ENCODE data around the gene ZNF22. TPM values are rescaled to one million over a fixed set of nuclear protein-coding genes. Genes with fewer than 3 reads are reported as not detected.

The ZNF22 gene
- total and polyA plus RNA-seq, 12 donors: 8.0 to 28.7 (median 13.2) TPM

DNA sequence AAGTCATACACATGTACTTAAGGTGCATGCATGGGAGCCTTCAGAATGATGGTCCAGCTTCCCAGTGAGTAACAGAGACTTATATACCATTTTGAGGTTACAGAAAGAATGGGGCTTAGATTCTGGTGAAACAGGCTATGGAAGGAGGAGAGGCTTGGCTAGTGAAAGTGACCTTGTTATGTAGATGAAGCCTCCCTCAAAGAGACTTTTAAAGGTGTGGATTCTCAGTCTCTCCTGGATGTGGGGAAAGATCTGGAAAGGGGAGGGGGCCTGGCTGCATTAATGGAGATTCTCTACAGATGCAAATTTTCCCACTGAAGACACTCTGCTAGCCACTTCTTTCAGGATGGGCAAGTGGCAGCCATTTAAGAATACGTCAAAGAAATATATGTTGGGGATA is 35.6 kb upstream of the ZNF22 start:
- no peak for DNase-seq
- WGBS, 4 donors: 94 to 97% (median 96%) methylated on average over 1 of the region's 1 CpG
- no peaks in the 10 kb centered on the region for H3K27me3 ChIP-seq
- TF ChIP-seq CTCF (IDR thresholded peaks at IDR 0.05) (no peak), POLR2A (IDR thresholded peaks at IDR 0.05) (no peak)
- no peaks in the 10 kb centered on the region for H3K9me3 ChIP-seq (replicated peaks in 1 of 3)
- no peaks in the 10 kb centered on the region for H3K36me3 ChIP-seq (replicated peaks in 1 of 2)
- H3K27ac ChIP-seq: peak overlapping the region in 2 of 5 donors; percentile 4 to 80
- H3K4me3 ChIP-seq: no peak overlapping the region
- intact Hi-C loops (cut with DNase I): no loop called here
- H3K4me1 ChIP-seq (replicated peaks in 1 of 2): peaks cover 11 to 54% of the 10 kb centered on the region in 2 donors

DNA sequence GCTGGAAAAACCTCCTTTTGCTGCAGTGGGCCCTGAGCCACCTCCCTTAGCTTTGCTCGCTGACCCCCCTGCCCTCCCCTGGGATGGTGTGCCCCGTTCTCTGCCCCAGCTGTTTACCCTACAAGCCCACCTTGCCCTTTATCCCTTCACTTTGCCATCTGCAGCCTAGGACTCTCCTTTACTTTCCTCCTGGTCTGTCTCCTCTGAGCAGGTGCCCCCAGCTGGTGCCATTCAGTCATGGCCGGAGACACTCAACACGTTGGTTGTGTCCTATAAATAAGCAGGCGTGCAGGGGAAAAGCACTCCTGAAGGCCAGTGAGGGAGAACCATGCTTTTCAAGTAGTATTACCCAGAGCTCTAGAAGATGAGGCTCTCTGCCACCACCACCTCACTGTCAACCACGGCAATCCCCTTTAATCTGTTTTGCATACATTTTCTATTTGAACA is 35.0 kb upstream of the ZNF22 start:
- intact Hi-C loops (cut with DNase I): no loop called here
- peaks cover 0 to 2% of the 10 kb centered on the region in 2 donors for H3K36me3 ChIP-seq (replicated peaks in 1 of 2)
- 82 to 92% (median 86%) methylated on average over 6 of the region's 6 CpGs for WGBS, 4 donors
- H3K4me1 ChIP-seq (replicated peaks in 1 of 2): peaks cover 8 to 49% of the 10 kb centered on the region in 2 donors
- no peaks in the 10 kb centered on the region for H3K27me3 ChIP-seq
- no peaks in the 10 kb centered on the region for H3K9me3 ChIP-seq (replicated peaks in 1 of 3)
- DNase-seq: peak in 2 of 7 donors; percentile 12 to 49
- TF ChIP-seq POLR2A (IDR thresholded peaks at IDR 0.05) (no peak), CTCF (IDR thresholded peaks at IDR 0.05) (no peak)
- no peak overlapping the region for H3K4me3 ChIP-seq
- H3K27ac ChIP-seq: peak overlapping the region in 3 of 5 donors; percentile 0 to 80 (median 46)

DNA sequence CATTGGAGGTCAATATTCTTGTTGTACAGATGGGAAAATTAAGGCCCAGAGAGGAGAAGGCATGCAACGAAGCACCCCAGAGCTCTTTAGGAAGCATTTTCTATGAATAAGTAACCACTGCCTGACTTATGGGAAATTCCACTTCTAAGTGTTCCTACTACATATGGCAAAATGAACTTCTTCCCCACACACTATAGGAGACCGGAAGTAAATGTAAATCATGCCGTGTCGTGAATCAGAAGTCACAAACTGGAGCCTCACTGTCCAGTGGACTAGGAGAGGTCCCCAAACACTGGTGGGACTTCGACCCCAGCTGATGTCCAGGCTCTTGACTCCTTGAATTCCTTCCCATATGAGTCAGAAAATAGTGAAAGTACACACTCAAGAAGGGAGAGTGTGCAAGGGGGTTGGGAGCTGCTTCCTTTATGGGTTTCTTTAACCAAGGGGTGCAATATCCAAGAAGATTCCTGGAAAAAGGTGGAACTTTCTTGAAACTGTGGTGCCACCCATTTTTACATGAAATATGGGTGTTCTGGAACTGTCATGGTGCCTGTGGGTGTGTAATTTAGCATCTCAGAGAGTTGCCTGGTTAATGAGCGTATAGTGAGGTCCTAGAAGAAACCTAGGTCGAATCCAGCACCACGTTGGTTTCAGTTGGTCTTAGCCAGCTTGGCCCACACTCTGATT is 34.5 kb upstream of the ZNF22 start:
- DNase-seq: peak in 3 of 7 donors; percentile 7 to 41 (median 15)
- 69 to 73% (median 72%) methylated on average over 8 of the region's 8 CpGs for WGBS, 4 donors
- Histone ChIP-seq H3K27ac (peak overlapping the region in 3 of 5 donors; percentile 0 to 80 (median 46)), H3K9me3 (replicated peaks in 1 of 3) (no peaks in the 10 kb centered on the region), H3K27me3 (no peaks in the 10 kb centered on the region), H3K4me3 (no peak overlapping the region), H3K4me1 (replicated peaks in 1 of 2) (peaks cover 8 to 49% of the 10 kb centered on the region in 2 donors), H3K36me3 (replicated peaks in 1 of 2) (peaks cover 0 to 8% of the 10 kb centered on the region in 2 donors)
- intact Hi-C loops (cut with DNase I): no loop called here
- no peak for TF ChIP-seq POLR2A (IDR thresholded peaks at IDR 0.05)
- TF ChIP-seq CTCF (IDR thresholded peaks at IDR 0.05): no peak

DNA sequence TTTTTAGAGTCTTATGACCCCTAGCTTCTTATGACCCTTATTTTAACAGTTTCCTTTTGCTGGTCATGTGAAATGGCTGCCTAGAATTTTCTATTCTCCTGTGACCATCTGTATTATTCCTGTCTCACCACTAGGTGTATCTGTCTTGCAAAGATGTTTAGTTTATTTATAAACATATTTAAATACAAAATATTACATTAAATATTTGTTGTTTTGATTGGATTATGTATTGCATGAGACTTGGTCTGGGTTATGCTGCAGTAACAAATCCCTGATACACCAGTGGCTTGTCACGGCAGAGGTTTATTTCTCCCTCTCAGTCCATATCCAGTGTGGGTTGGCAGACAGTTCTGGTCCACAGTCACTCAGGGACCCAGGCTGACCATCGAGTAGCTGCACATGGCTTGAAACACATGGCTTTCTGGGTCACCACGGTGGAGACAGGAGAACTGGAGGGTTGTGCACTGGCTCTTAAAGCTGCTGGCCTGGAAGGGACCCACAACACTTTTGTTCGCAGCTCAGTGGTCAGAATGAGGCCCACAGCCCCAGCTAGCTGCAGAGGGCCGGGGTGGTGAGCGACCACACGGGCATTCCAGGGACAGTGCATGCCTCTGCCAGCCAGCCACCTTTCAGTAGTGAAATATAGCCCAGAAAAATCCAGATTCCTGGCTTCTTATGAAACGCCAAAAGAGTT is 33.8 kb upstream of the ZNF22 start:
- H3K4me3 ChIP-seq: no peak overlapping the region
- no peaks in the 10 kb centered on the region for H3K9me3 ChIP-seq (replicated peaks in 1 of 3)
- peaks cover 8 to 49% of the 10 kb centered on the region in 2 donors for H3K4me1 ChIP-seq (replicated peaks in 1 of 2)
- H3K27me3 ChIP-seq: no peaks in the 10 kb centered on the region
- peaks cover 0 to 10% of the 10 kb centered on the region in 2 donors for H3K36me3 ChIP-seq (replicated peaks in 1 of 2)
- intact Hi-C loops (cut with DNase I): no loop called here
- 82 to 90% (median 83%) methylated on average over 5 to 8 of the region's 8 CpGs for WGBS, 4 donors
- peak in 3 of 7 donors; percentile 11 to 42 (median 18) for DNase-seq
- peak overlapping the region in 2 of 5 donors; percentile 79 to 80 for H3K27ac ChIP-seq
- TF ChIP-seq CTCF (IDR thresholded peaks at IDR 0.05): peak in 3 of 6 experiments; percentile 10 to 32 (median 12)
- no peak for TF ChIP-seq POLR2A (IDR thresholded peaks at IDR 0.05)

Measured in adrenal gland (tissue), 12 donors.